SJCRH30 (cell line): Measurements from ENCODE around the gene NAV1. TPM values are rescaled to one million over a fixed set of nuclear protein-coding genes. Genes with fewer than 3 reads are reported as not detected.

Experiments used
- DNase-seq, 2 experiments: peaks; one replicate each; pipeline ENCODE4 v3.0.0-alpha.2; 2015 to 2020
- H3K27ac ChIP-seq: fragments of 250-450 bp; sonication (Bioruptor Pico); 2 replicates; pipeline ENCODE4 v1.5.1; 2020; ENCODE audit warnings: mild to moderate bottlenecking, moderate library complexity
- H3K27me3 ChIP-seq: fragments of 250-450 bp; sonication (Bioruptor Pico); 2 replicates; pipeline ENCODE4 v1.5.1; 2020; ENCODE audit warnings: mild to moderate bottlenecking, moderate library complexity
- H3K36me3 ChIP-seq: fragments of 250-450 bp; sonication (Bioruptor Pico); 2 replicates; pipeline ENCODE4 v1.5.1; 2020; ENCODE audit warnings: mild to moderate bottlenecking, moderate library complexity
- H3K4me1 ChIP-seq: fragments of 250-450 bp; sonication (Bioruptor Pico); 2 replicates; pipeline ENCODE4 v1.5.1; 2020; ENCODE audit warnings: mild to moderate bottlenecking, moderate library complexity
- H3K4me3 ChIP-seq: fragments of 250-450 bp; sonication (Bioruptor Pico); 2 replicates; pipeline ENCODE4 v1.5.1; 2020; ENCODE audit warnings: mild to moderate bottlenecking, moderate library complexity
- H3K9me3 ChIP-seq: fragments of 250-450 bp; sonication (Bioruptor Pico); replicated peaks from 2 replicates; pipeline ENCODE4 v1.5.1; 2020; ENCODE audit warnings: mild to moderate bottlenecking, moderate library complexity
- total RNA-seq: library from RNA; depleted of rRNA; stranded (reverse); fragments of >200 nt; shearing (Covaris generic); gene quantifications from 2 replicates; pipeline ENCODE4 v1.2.3, GENCODE V29; 2014

Gene NAV1
- total RNA-seq, 1 experiment from 2014 or later = 63.8 TPM

- no peak for DNase-seq
- Histone ChIP-seq H3K36me3 (no peaks in the 10 kb centered on the region), H3K9me3 (peaks cover 6% of the 10 kb centered on the region; the same call in 1 of the 2 replicates), H3K27me3 (no peaks in the 10 kb centered on the region), H3K4me1 (peaks cover 22% of the 10 kb centered on the region), H3K27ac (no peak overlapping the region), H3K4me3 (no peak overlapping the region)
Observed at GRCh38 chr1:201528631-201529252, 10.2 kb upstream of the NAV1 start.

- peaks cover 39% of the 10 kb centered on the region for H3K4me1 ChIP-seq
- peak; percentile 90 to 96 for DNase-seq
- peak overlapping the region; percentile 90 for H3K27ac ChIP-seq
- H3K4me3 ChIP-seq = peak overlapping the region; percentile 36
- no peaks in the 10 kb centered on the region for H3K9me3 ChIP-seq
- no peaks in the 10 kb centered on the region for H3K36me3 ChIP-seq
- H3K27me3 ChIP-seq = no peaks in the 10 kb centered on the region
Observed at GRCh38 chr1:201530741-201531531, 8.0 kb upstream of the NAV1 start.

- H3K9me3 ChIP-seq = no peaks in the 10 kb centered on the region
- peak; percentile 99 for DNase-seq
- no peaks in the 10 kb centered on the region for H3K27me3 ChIP-seq
- peaks cover 39% of the 10 kb centered on the region for H3K4me1 ChIP-seq
- H3K36me3 ChIP-seq = no peaks in the 10 kb centered on the region
- peak overlapping the region; percentile 90 for H3K27ac ChIP-seq
- peak overlapping the region; percentile 36 for H3K4me3 ChIP-seq
Observed at GRCh38 chr1:201531551-201532425, 7.1 kb upstream of the NAV1 start.

DNA sequence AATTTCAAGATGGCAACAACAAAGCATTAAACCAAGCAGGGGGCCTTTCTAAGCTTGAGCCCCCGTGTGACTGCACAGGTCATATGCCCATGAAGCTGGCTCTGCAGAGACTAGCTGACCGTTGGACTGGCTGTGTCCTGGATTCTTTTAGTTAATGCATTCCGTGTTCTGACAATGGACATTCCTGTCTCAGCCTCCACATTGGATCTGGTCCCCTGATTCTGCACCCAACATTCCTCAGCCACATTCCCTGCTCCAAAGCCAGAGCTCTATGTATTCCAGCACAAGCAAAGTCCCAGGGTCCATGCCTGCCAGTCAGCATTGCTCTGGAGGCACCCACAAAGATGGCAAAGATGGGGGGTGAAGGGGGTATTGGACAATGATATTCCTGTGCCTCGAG lies 5.1 kb upstream of the NAV1 start:
- Histone ChIP-seq H3K4me1 (peaks cover 45% of the 10 kb centered on the region), H3K36me3 (no peaks in the 10 kb centered on the region), H3K27me3 (no peaks in the 10 kb centered on the region), H3K9me3 (no peaks in the 10 kb centered on the region), H3K27ac (no peak overlapping the region), H3K4me3 (no peak overlapping the region)
- DNase-seq = no peak

GRCh38 chr1:201535046-201535918 lies 3.6 kb upstream of the NAV1 start:
- peak in 1 of 2 experiments; percentile 58 for DNase-seq
- Histone ChIP-seq H3K27ac (peak overlapping the region; percentile 8; the same call in 1 of the 2 replicates), H3K36me3 (no peaks in the 10 kb centered on the region), H3K9me3 (no peaks in the 10 kb centered on the region), H3K4me3 (no peak overlapping the region), H3K27me3 (no peaks in the 10 kb centered on the region), H3K4me1 (peaks cover 45% of the 10 kb centered on the region)

GRCh38 chr1:201535919-201536245 lies 3.0 kb upstream of the NAV1 start:
- H3K4me1 ChIP-seq = peaks cover 45% of the 10 kb centered on the region
- no peak overlapping the region for H3K27ac ChIP-seq
- no peaks in the 10 kb centered on the region for H3K36me3 ChIP-seq
- no peak for DNase-seq
- H3K27me3 ChIP-seq = no peaks in the 10 kb centered on the region
- H3K9me3 ChIP-seq = no peaks in the 10 kb centered on the region
- H3K4me3 ChIP-seq = no peak overlapping the region

GRCh38 chr1:201536558-201536957 lies 2.4 kb upstream of the NAV1 start:
- Histone ChIP-seq H3K36me3 (no peaks in the 10 kb centered on the region), H3K9me3 (no peaks in the 10 kb centered on the region), H3K27me3 (no peaks in the 10 kb centered on the region), H3K4me1 (peaks cover 45% of the 10 kb centered on the region), H3K27ac (no peak overlapping the region), H3K4me3 (no peak overlapping the region)
- DNase-seq = peak in 1 of 2 experiments; percentile 35

DNA sequence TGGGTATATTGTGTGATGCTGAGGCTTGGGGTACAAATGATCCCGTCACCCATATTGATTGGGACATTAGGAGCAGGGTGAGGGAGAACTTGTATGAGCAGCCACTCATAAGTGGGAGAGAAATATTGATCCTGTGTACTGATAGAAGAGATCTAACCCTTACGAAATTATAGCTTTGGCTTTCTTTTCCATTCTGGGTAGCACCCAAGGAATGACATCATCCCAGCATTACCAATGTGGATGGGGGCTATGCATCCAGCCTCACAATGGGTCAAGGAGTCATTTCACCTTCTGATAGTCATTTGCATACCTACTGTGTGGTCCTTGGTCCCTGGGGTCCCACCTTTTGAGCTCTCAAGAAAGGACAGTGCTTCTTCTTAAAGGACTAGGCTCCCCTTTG lies 1.9 kb upstream of the NAV1 start:
- Histone ChIP-seq H3K4me3 (no peak overlapping the region), H3K27me3 (no peaks in the 10 kb centered on the region), H3K4me1 (peaks cover 48% of the 10 kb centered on the region)

DNA sequence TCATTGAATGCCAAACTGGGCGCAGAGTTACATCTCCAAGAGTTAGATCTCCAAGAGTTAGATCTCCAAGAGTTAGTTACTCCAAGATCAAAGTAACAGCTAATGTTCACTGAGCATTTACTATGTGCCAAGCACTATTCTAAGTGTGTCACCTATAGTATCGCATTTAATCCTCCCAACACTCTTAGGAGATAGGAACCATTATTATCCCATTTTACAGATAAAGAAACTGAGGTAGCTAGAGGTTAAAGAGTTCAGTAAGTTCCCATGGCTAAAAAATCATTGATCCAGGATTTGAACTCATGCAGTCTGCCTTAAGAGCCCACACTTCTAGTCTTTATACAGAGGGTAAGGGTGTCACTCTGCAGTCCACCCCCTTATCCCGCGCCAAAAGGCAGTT lies 1.5 kb upstream of the NAV1 start:
- peak in 1 of 2 experiments; percentile 2 for DNase-seq
- Histone ChIP-seq H3K36me3 (no peaks in the 10 kb centered on the region), H3K27ac (no peak overlapping the region), H3K4me3 (no peak overlapping the region), H3K27me3 (no peaks in the 10 kb centered on the region), H3K9me3 (no peaks in the 10 kb centered on the region), H3K4me1 (peaks cover 48% of the 10 kb centered on the region)

More for the DNA sequence above, 1.9 kb upstream of the NAV1 start:
- Histone ChIP-seq H3K9me3 (no peaks in the 10 kb centered on the region), H3K36me3 (no peaks in the 10 kb centered on the region), H3K27ac (no peak overlapping the region)
- peak in 1 of 2 experiments; percentile 5 for DNase-seq

DNA sequence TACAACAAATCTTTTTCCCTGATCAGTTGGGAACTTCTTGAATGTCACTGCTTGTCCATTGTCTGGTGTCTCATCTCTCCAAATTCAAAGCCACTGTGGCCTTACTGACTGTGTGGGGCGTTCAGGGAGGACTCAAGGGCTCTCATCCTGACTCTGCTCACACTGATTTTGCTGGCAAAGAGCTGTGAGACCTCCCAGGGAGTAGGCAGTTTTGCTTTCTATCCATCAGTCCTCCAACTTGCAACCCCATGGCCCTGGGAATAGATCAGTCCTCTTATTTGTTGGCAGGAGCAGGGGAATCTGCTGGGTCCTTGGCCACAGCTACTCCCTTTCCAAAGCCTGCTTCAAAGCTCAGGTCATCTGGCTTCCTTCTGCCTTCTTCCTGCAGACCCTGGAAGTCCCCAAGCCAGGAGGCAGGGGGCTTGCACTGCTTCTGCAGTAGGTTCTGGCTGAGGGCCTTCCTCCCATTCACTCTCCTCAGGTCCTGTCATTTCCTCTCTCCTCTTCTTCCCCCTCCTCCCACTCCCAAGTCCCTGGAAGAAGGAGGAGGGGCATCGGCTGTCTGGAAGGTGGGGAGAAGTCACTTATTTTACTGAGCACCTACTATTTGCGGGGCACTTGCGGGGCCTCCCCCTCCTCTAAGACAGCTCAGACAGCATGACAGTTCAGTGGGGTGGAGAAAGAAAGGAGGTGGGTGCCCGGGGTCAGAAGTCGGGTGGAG lies 876 bp upstream of the NAV1 start:
- Histone ChIP-seq H3K27me3 (no peaks in the 10 kb centered on the region), H3K9me3 (no peaks in the 10 kb centered on the region), H3K4me1 (peaks cover 49% of the 10 kb centered on the region), H3K36me3 (0 out of 2 replicates have a peak, but pooled peaks cover 3% of the 10 kb centered on the region), H3K4me3 (peak overlapping the region; percentile 75), H3K27ac (peak overlapping the region; percentile 94)
- DNase-seq = peak; percentile 44 to 64

DNA sequence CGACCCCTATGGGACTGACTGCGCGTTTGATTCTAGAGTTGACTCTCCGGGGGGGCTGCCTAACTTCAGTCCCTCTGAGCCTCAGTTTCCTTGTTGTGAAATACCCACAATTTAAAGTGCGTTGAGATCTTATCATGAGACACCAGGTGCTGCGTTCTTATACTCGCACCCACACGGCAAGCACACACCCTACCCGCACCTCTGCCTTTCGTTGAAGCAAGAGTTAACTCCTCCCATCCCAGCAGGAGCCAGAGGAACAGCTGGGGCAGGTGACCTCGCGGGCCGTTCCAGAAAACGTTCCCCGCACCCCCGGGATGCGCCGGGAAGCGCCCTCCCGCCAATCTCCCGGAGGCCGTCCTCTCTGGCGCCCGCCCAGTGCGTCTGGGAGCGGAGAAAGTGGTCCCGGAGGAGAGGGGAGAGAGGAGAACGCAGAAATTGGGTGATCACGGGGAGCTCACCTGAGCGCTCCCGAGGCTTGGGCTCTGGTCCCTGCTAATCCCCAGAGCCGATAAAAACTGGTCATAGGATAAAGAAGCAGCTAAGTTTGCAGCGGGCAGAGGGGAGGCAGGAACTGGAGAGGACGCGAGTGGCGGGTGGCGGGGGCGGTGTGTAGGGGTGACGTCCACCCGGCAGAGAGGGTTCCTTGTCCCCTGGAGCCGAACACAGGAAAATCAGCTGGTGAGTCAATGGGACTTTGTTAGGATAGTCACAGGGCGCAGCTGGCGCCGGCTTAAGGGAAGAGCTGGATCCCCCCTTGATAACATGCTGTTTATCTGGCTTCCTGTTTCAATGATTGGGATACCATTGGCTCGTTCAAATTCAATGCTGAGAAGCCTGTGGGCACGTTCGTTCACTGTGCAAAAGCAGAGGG lies 869 bp downstream of the NAV1 start:
- Histone ChIP-seq H3K27me3 (no peaks in the 10 kb centered on the region), H3K4me1 (peaks cover 59% of the 10 kb centered on the region), H3K36me3 (0 out of 2 replicates have a peak, but pooled peaks cover 4% of the 10 kb centered on the region), H3K9me3 (no peaks in the 10 kb centered on the region), H3K4me3 (peak overlapping the region; percentile 75), H3K27ac (peak overlapping the region; percentile 94)
- peak; percentile 95 to 99 for DNase-seq

DNA sequence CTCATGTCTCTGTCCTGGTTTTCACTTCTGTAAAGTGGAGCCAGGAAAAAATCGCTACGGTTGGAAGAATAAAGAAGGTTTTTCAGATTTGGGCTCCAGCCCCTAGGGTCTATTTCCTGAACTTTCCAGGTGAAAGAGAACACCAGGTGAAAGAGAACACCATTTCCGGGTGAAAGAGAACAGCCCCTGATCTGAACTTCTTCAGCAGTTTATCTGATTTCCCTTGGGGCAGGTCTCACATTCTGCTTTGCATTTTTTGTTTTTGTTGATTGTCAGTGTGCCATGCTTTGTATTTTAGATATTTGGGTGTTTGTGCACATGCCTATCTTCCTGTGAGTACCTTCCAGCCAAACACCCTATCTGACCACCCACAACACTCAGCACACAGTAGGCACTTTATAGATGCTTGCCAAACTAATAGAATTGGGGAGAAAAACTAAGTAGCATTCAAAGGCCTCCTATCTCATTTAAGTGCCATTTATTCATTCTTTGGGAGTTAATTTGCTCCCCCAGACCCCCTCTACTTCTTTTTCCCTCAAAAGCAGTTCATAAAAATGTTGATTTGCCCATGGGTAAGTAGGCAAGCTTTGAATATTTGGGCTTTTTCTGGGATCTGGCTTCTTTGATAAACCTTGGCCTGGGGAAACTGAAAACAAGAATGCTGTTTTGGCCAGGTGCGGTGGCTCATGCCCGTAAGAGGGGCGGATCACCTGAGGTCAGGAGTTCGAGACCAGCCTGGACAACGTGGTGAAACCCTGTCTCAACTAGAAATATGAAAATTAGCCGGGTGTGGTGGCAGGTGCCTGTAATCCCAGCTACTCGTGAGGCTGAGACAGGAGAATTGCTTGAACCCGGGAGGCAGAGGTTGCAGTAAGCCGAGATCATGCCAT lies 2.2 kb downstream of the NAV1 start:
- 0 out of 2 replicates have a peak, but pooled peaks cover 4% of the 10 kb centered on the region for H3K36me3 ChIP-seq
- H3K27ac ChIP-seq = peak overlapping the region; percentile 94
- no peaks in the 10 kb centered on the region for H3K27me3 ChIP-seq
- H3K9me3 ChIP-seq = no peaks in the 10 kb centered on the region
- H3K4me3 ChIP-seq = peak overlapping the region; percentile 75
- DNase-seq = peak in 1 of 2 experiments; percentile 33
- H3K4me1 ChIP-seq = peaks cover 59% of the 10 kb centered on the region
